ENCODE results near the gene PRDX1.

Gene PRDX1

GRCh38 chr1:45521413-45522323, at the start of gene PRDX1:
PRDX1 (minus strand) TSS chr1:45521884; CDS start chr1:45519043, 2,841 bp downstream.
- DNase-seq: peak; percentile 95 to 99

- no peak for DNase-seq
Measured at GRCh38 chr1:45570631-45571030, 48.9 kb upstream of the PRDX1 start.

GRCh38 chr1:45569962-45570581, 48.4 kb upstream of the PRDX1 start:
- DNase-seq: peak; percentile 61 to 72

GRCh38 chr1:45569571-45569961, 47.9 kb upstream of the PRDX1 start:
- DNase-seq: no peak

- DNase-seq: no peak
Measured at GRCh38 chr1:45568421-45568820, 46.7 kb upstream of the PRDX1 start.

- DNase-seq: no peak
Measured at GRCh38 chr1:45567911-45568310, 46.2 kb upstream of the PRDX1 start.

- no peak for DNase-seq
Measured at GRCh38 chr1:45566722-45567121, 45.0 kb upstream of the PRDX1 start.

GRCh38 chr1:45563843-45564242, 42.2 kb upstream of the PRDX1 start:
- no peak for DNase-seq

GRCh38 chr1:45557422-45557944, 35.8 kb upstream of the PRDX1 start:
- no peak for DNase-seq

- DNase-seq: no peak
Measured at GRCh38 chr1:45554198-45554597, 32.5 kb upstream of the PRDX1 start.

GRCh38 chr1:45552331-45552730, 30.6 kb upstream of the PRDX1 start:
- no peak for DNase-seq

- DNase-seq: no peak
Measured at GRCh38 chr1:45551684-45552083, 30.0 kb upstream of the PRDX1 start.

- peak; percentile 86 to 87 for DNase-seq
Measured at GRCh38 chr1:45550401-45551351, 29.0 kb upstream of the PRDX1 start, which contains the start of gene AKR1A1. AKR1A1 (plus strand) TSS chr1:45550826; CDS start chr1:45561795, 10,969 bp downstream.

GRCh38 chr1:45545553-45546310, 24.0 kb upstream of the PRDX1 start:
- no peak for DNase-seq

GRCh38 chr1:45545019-45545493, 23.4 kb upstream of the PRDX1 start:
- DNase-seq: no peak

- no peak for DNase-seq
Measured at GRCh38 chr1:45544530-45544929, 22.8 kb upstream of the PRDX1 start.

- peak; percentile 80 to 83 for DNase-seq
Measured at GRCh38 chr1:45543581-45544417, 22.1 kb upstream of the PRDX1 start.

- DNase-seq: no peak
Measured at GRCh38 chr1:45542591-45542990, 20.9 kb upstream of the PRDX1 start.

GRCh38 chr1:45541193-45541592, 19.5 kb upstream of the PRDX1 start:
- no peak for DNase-seq

- DNase-seq: no peak
Measured at GRCh38 chr1:45536886-45537285, 15.2 kb upstream of the PRDX1 start.

Data from activated CD4-positive, alpha-beta T cell treated with anti-CD3 and anti-CD28 coated beads for 4 hours (primary cell).